DMS79 treated with DMSO at 0.1 percent for 48 hours (cell line): ENCODE results near the gene CRADD.
"Not testable (repeated sequence)": the region's sequence is repeated elsewhere in the genome, so short reads cannot be mapped to it uniquely, and the experiment has no call there.

Experiments used
- DNase-seq: peaks from one replicate; lab custom pipeline; 2025; lab: John Stamatoyannopoulos, UW

CRADD gene

DNA sequence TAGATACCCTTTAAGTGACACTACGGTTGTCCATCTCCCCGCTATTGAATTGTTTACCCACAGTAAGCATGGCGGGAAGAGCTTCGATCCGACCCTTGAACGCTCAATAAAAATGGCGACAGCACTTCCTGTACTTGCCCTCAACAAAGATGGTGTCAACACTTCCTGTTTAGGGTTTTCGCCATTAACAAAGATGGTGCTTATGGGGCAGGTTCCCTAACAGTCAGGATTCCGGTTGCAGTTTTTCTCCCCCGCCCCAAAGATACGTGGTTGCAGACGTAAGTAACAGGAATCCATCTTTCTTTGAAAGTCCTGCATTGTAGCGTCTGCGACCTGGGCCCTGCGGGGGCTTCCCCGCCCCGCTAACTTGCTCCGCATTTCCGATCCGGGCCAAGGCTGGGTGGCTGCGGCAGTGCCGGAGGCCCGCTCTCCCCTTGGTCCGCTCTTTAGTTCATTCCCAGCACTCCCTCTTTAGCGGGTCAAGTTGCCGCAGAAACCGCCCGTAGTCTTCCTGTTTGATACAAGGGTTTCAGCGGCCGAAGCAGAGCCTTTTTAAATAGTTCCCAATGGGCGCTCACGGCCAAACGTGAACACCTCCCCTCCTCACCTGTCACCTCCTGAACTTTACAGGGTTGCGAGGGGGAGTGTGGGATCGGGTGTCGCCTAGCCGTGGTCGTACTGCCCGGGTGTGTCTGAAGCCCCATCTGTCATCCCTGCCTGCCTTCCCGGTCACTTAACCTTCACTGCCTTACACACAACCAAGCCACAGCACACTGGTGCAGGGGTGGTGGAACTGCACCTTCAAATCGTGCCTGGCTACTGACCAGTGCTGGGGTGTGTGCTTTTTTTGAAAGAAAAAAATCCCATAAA lies at the start of gene CRADD:
Gene CRADD, plus strand, starts transcription at position 181 of the 870 bp plus-strand sequence.
- peak; percentile 99 for DNase-seq

DNA sequence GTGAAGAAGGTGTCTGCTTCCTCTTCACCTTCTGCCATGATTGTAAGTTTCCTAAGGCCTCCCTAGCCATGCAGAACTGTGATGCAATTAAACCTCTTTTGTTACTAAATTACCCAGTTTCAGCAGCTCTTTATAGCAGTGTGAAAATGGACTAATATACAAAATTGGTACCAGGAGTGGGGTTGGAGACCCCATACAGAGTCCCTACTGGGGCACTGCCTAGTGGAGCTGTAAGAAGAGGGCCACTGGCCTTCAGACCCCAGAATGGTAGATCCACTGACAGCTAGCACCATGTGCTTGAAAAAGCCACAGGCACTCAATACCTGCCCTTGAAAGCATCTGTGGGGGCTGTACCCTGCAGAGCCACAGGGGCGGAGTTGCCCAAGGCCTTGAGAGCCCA lies 44.8 kb upstream of the CRADD start:
- DNase-seq, result no peak

DNA sequence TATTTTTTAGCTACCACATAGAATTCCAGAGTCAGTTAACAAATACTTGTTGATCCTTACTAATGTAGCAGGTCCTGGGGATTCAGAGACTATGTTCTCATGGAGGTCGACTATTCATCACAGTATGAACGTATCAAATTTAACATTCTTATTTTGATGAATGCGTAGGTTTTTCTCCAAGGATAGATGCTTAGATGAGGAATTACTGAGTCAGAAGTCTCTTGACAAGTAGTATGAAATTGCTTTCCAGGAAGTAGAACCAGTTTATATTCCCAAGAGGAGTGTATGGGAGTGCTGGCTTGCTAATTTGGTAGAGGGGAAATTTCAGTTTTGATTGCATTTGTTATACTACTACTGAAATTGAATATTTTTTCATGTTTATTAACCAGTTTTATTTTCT lies 42.8 kb upstream of the CRADD start:
- DNase-seq, result no peak

GRCh38 chr12:93636708-93637107 lies 40.5 kb upstream of the CRADD start:
- no peak for DNase-seq

GRCh38 chr12:93638095-93638494 lies 39.1 kb upstream of the CRADD start:
- DNase-seq, result no peak

DNA sequence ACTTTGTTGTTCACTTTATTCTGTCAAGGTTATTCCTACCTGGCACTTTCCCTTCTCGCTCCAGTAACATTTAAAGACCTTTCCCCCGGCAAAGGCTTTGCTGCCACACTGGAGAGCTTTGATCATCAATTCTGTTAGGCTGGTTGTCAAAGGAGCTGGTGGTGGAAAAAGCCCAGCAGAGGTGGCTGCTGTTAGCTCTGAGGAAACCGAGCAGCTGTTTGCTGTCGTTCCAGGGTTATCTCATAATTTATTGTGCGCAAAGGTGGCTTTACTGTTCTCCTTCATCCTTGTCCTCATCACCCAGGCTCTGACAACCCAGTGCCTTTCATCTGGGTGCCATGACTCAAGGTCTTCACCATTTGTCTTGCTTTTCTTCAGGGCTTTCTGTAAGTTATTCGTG lies 38.2 kb upstream of the CRADD start:
- peak; percentile 91 for DNase-seq

DNA sequence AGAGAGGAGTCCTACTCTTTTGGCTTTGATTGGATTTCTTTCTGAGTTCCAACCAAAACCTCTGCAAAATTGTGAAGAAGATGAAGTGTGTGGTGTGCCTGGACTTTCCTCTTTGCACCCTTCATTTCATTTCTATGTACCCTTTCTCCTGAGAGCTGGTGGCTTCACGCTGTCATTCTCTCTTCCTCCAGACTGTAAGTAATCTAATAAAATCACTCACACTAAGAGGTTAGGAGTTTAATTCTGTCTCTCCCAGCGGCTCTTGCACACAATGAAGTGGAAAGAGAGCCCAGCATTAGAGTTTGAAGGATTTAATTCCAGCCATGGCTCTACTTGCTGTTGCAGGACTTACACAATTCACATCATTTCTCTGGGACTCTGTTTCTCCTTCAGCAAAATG lies 37.8 kb upstream of the CRADD start:
- DNase-seq, result peak; percentile 80

- not testable (repeated sequence) for DNase-seq
Observed at GRCh38 chr12:93641380-93641779, 35.8 kb upstream of the CRADD start.

GRCh38 chr12:93642751-93643150 lies 34.4 kb upstream of the CRADD start:
- DNase-seq, result no peak

GRCh38 chr12:93645702-93646101 lies 31.5 kb upstream of the CRADD start:
- DNase-seq, result no peak

- no peak for DNase-seq
Observed at GRCh38 chr12:93650626-93651025, 26.5 kb upstream of the CRADD start.

DNA sequence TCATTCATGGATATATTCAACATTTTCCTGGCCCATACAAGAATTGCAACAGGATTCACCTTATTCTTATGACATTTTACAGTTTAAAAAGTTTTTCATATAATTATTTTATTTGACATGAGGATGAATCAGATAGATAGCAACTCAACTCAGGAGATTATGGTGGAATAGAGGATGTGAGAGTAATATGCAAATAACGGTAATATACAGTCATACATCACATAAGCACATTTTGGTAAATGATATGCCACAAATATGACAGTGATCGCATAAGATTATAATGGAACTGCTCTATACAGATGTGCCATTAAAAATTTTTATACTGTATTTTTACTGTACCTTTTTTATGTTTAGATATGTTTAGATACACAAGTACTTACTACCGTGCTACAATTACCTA lies 24.1 kb upstream of the CRADD start:
- no peak for DNase-seq

DNA sequence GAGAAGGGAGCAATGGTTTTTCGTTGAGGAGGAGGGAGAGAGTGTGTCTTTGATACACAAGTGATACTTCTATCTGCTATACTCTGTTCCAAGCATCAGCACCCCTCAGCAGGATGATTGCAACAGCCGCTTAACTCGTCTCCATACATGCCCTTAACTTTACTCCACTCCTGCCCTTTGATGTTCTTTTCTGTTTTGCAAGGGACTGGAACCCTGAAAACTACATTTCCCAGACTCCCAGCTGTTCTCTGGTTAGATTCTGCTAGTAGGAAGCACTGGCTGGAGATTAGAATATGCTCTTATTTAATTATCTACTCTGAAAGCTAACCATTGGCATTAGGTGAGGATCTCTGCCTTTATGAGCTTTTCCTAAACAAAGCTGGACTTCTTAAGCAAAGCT lies 23.5 kb upstream of the CRADD start:
- no peak for DNase-seq

- DNase-seq, result no peak
Observed at GRCh38 chr12:93654421-93654820, 22.8 kb upstream of the CRADD start.

- DNase-seq, result no peak
Observed at GRCh38 chr12:93657071-93657470, 20.1 kb upstream of the CRADD start.

DNA sequence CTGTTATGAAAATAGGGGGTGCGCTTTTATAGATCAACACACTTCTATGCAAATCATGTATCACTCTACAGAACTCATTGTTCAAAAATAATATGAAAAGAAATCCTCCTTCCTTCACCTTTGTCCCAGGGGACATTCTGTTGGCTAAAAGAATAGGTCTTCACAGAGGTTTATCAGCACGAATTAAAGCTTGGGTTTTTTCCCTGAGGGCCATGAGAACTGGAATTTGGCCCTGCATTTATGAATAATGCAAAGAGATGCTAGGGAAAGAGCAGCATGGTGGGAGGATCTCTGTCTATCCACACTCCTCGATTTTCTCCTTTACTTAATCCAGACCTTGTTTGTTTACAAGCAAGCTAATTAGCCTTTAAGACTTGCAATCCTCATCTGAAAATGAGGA lies 16.2 kb upstream of the CRADD start:
- DNase-seq, result no peak

- DNase-seq, result no peak
Observed at GRCh38 chr12:93663006-93663728, 14.0 kb upstream of the CRADD start.

- DNase-seq, result no peak
Observed at GRCh38 chr12:93663729-93664084, 13.5 kb upstream of the CRADD start.

DNA sequence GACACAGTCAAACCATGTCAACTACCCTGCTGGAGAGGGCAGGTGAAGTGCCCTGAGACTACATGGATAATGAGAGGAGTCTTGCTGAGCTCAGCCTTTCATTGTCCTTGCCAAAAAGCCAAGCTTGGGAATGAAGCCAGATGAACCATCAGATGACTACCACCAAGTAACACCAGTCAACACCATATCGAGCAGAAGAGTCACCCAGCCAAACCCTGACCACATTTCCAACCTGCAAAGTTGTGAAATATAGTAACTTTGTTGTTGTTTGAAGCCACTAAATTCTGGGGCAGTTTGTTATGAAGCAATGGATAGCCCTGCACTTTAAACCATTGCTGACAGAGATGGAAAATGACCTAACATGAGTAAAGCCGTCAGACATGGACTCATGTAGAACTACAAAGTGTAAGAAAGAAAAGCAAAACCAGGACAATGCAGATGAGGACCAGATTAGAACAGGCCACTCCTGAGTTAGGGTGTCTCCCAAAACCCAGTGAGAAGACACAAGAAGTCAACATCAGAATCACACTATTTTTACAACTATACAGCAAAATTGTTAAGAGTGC lies 12.5 kb upstream of the CRADD start:
- no peak for DNase-seq

GRCh38 chr12:93667672-93668071 lies 9.5 kb upstream of the CRADD start:
- no peak for DNase-seq

GRCh38 chr12:93668919-93669418 lies 8.2 kb upstream of the CRADD start:
- DNase-seq, result no peak

GRCh38 chr12:93669452-93669851 lies 7.7 kb upstream of the CRADD start:
- no peak for DNase-seq

GRCh38 chr12:93670104-93670503 lies 7.1 kb upstream of the CRADD start:
- DNase-seq, result no peak
